Adrenal gland (tissue), 5 donors: ENCODE data around the gene LRCH1.

Experiments
- CTCF ChIP-seq, 6 experiments: fragments of 450-650 bp in 4 of 6; fragments of 200-600 bp in 2 of 6; sonication (generic) in 1 of 6; IDR thresholded peaks; 1 replicate in 5 of 6; 2 replicates in 1 of 6; pipeline versions ENCODE4 v1.5.1 to v1.8.0; 2016 to 2021; ENCODE audit warnings: antibody characterized with exemption in 6 of 6, mild to moderate bottlenecking in 2 of 6, moderate library complexity in 1 of 6
- POLR2A ChIP-seq, 2 donors: fragments of 450-650 bp; IDR thresholded peaks; one replicate each; pipeline ENCODE4 v1.6.1; 2017; ENCODE audit warnings: antibody characterized with exemption in 2 of 2, mild to moderate bottlenecking in 2 of 2, moderate library complexity in 1 of 2
- donor health status: DM: no; HTN: no; CAD: no.

- no peak for TF ChIP-seq CTCF (IDR thresholded peaks at IDR 0.05)
- TF ChIP-seq POLR2A (IDR thresholded peaks at IDR 0.05), result no peak
Measured at GRCh38 chr13:46745062-46745461, 192.1 kb downstream of the LRCH1 start.
